ENCODE results near the gene DRC1.

- TF ChIP-seq CTCF (conservative IDR thresholded peaks at IDR 0.05 in 1 of 2, IDR thresholded peaks at IDR 0.05 in 1 of 2; ENCODE audit: low read depth in 1 of 2, low read length in 2 of 2), result no peak
- TF ChIP-seq EZH2 (IDR thresholded peaks at IDR 0.05; ENCODE audit: low read length, missing control alignments), result no peak
Observed at GRCh38 chr2:26449278-26450030, 47.7 kb downstream of the DRC1 start.
